ENCODE results near the gene PROSER2.

The PROSER2 gene

GRCh38 chr10:11910102-11910501 is 86.9 kb downstream of the PROSER2 start:
- DNase-seq, result no peak

- DNase-seq, result no peak
Measured at GRCh38 chr10:11913079-11913641, 90.0 kb downstream of the PROSER2 start.

GRCh38 chr10:11918384-11918783 is 95.2 kb downstream of the PROSER2 start:
- DNase-seq, result no peak

GRCh38 chr10:11919271-11919670 is 96.1 kb downstream of the PROSER2 start:
- DNase-seq, result no peak

All from COR-L47 (cell line).